ENCODE data around the gene KLF13. TPM values are rescaled to one million over a fixed set of nuclear protein-coding genes. Genes with fewer than 3 reads are reported as not detected.

The KLF13 gene
- total RNA-seq, 4 donors from 2014 or later = 18.3 to 50.2 (median 32.9) TPM

- Histone ChIP-seq H3K27me3 (no peaks in the 10 kb centered on the region), H3K4me3 (no peak overlapping the region), H3K9me3 (no peaks in the 10 kb centered on the region), H3K27ac (peak overlapping the region; percentile 95 to 100 (median 97)), H3K4me1 (peaks cover 99 to 100% of the 10 kb centered on the region in 2 donors), H3K36me3 (no peaks in the 10 kb centered on the region)
- intact Hi-C loops (cut with DNase I; ENCODE audit: low total_unique reads) = no loop called here
- TF ChIP-seq CTCF (IDR thresholded peaks at IDR 0.05 in 4 of 5, conservative IDR thresholded peaks at IDR 0.05 in 1 of 5) (no peak), POLR2A (IDR thresholded peaks at IDR 0.05) (no peak)
- ATAC-seq (no peak), DNase-seq (no peak)
- in situ Hi-C loops (cut with MboI; ENCODE audit: low sequenced_read_pairs in 4 of 4) = loop anchor here in 2 of 4 donors (25.0 kb wide), 2 partner anchors 371 to 396 kb away; partner anchors contain the start of gene MTMR10 (in 1 of the 2)
These were observed 31.5 kb downstream of the KLF13 start for GRCh38 chr15:31358163-31358562.

GRCh38 chr15:31358957-31359701, 32.5 kb downstream of the KLF13 start:
- no peak for DNase-seq
- Histone ChIP-seq H3K27ac (peak overlapping the region; percentile 95 to 100 (median 97)), H3K4me3 (no peak overlapping the region), H3K27me3 (no peaks in the 10 kb centered on the region), H3K4me1 (peaks cover 98 to 99% of the 10 kb centered on the region in 2 donors), H3K36me3 (no peaks in the 10 kb centered on the region), H3K9me3 (no peaks in the 10 kb centered on the region)
- in situ Hi-C loops (cut with MboI; ENCODE audit: low sequenced_read_pairs in 4 of 4) (loop anchor here in 2 of 4 donors (25.0 kb wide), 2 partner anchors 372 to 397 kb away; partner anchors contain the start of gene MTMR10 (in 1 of the 2)), intact Hi-C loops (cut with DNase I; ENCODE audit: low total_unique reads) (no loop called here)
- ATAC-seq = no peak
- TF ChIP-seq POLR2A (IDR thresholded peaks at IDR 0.05) (no peak), CTCF (IDR thresholded peaks at IDR 0.05 in 4 of 5, conservative IDR thresholded peaks at IDR 0.05 in 1 of 5) (no peak)

- peak overlapping the region; percentile 95 to 100 (median 97) for H3K27ac ChIP-seq
- no peak for ATAC-seq
These were observed 33.1 kb downstream of the KLF13 start for GRCh38 chr15:31359702-31360111.

GRCh38 chr15:31360158-31360561, 33.5 kb downstream of the KLF13 start:
- in situ Hi-C loops (cut with MboI; ENCODE audit: low sequenced_read_pairs in 4 of 4) (loop anchor here in 2 of 4 donors (10.0 to 25.0 kb wide), 3 partner anchors 75 to 398 kb away; partner anchors contain the start of gene MTMR10 (in 1 of the 2)), intact Hi-C loops (cut with DNase I; ENCODE audit: low total_unique reads) (loop anchor here (10.0 kb wide), 1 partner anchor 365 kb away; the partner anchor contains the start of gene MTMR10)
- H3K4me1 ChIP-seq = peaks cover 98 to 99% of the 10 kb centered on the region in 2 donors
- H3K4me3 ChIP-seq = no peak overlapping the region
- TF ChIP-seq CTCF (IDR thresholded peaks at IDR 0.05 in 4 of 5, conservative IDR thresholded peaks at IDR 0.05 in 1 of 5) (no peak), POLR2A (IDR thresholded peaks at IDR 0.05) (no peak)
- no peaks in the 10 kb centered on the region for H3K36me3 ChIP-seq
- H3K9me3 ChIP-seq = no peaks in the 10 kb centered on the region
- no peaks in the 10 kb centered on the region for H3K27me3 ChIP-seq
- no peak for ATAC-seq
- DNase-seq = no peak
- H3K27ac ChIP-seq = peak overlapping the region; percentile 95 to 100 (median 97)

More at GRCh38 chr15:31359702-31360111, 33.1 kb downstream of the KLF13 start:
- no peak for DNase-seq
- Histone ChIP-seq H3K27me3 (no peaks in the 10 kb centered on the region), H3K36me3 (no peaks in the 10 kb centered on the region), H3K4me3 (no peak overlapping the region), H3K9me3 (no peaks in the 10 kb centered on the region), H3K4me1 (peaks cover 98 to 99% of the 10 kb centered on the region in 2 donors)
- TF ChIP-seq POLR2A (IDR thresholded peaks at IDR 0.05) (no peak), CTCF (IDR thresholded peaks at IDR 0.05 in 4 of 5, conservative IDR thresholded peaks at IDR 0.05 in 1 of 5) (no peak)
- in situ Hi-C loops (cut with MboI; ENCODE audit: low sequenced_read_pairs in 4 of 4) = loop anchor here in 2 of 4 donors (10.0 to 25.0 kb wide), 3 partner anchors 75 to 397 kb away; partner anchors contain the start of gene MTMR10 (in 1 of the 2)
- intact Hi-C loops (cut with DNase I; ENCODE audit: low total_unique reads) = loop anchor here (10.0 kb wide), 1 partner anchor 365 kb away; the partner anchor contains the start of gene MTMR10
